ENCODE measurements around the gene RBM33.

Gene RBM33

GRCh38 chr7:155731871-155732270, 87.4 kb downstream of the RBM33 start:
- DNase-seq = no peak

DNA sequence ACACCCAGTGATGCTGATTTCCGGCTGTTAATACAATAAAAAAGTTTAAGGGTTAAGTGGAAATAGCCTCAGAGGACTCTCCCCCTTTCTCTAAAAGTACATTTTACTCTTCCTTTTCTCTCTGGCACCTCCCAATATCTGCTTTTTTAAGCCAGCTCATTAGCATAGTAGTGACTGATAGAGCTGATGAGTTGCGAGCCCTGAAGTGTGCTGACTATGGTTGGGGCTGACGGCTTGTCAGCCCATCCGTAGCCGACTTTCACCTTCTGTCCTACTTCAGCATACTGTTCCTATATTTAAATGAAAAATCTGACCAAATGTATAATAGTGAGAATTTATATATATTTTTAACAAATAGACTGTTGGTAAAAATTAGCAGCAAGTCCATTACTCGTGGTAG, 87.8 kb downstream of the RBM33 start:
- no peak for DNase-seq

DNA sequence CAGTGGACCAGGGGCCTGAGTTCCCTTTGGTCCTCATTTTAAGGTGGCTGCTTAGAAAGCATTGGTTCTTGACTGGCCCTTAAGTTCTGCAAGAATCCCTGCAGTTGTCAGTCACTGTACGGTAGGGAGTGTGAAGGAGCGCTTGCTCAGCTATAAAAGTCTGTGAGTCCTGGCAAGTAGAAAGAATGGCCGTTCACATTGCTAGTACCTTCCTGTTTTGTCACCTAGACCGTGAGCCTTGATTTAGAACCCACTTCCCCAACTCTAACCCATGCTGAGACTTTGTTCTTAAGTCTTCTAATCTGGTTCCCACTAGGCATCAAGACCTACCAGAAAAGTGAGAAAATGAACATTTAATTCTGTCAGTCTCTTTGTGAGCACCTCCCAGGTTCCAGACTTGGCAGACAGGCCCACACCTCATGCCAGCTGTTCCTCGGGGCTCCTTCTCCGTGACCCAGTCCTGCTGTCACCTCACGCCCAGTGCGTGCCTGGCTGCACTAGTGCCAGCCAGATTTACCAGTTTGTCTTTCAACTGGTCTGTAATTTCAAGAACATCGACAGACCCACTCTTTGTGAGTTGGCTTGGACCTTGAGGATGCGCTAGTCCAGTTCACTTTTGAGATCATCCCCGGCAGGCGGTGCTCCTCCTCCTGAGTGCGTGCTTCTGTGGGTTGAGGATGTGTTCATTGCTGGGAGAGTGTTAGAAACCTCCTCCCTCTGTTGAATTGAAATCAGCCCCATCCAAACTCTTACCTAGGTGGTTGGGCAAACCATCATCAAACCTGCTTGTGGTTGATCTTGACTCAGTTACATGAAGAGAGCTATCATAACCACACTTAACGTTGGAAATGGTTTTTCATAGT, 89.4 kb downstream of the RBM33 start:
- DNase-seq = no peak

- no peak for DNase-seq
These were observed 90.0 kb downstream of the RBM33 start for GRCh38 chr7:155734445-155734809.

DNA sequence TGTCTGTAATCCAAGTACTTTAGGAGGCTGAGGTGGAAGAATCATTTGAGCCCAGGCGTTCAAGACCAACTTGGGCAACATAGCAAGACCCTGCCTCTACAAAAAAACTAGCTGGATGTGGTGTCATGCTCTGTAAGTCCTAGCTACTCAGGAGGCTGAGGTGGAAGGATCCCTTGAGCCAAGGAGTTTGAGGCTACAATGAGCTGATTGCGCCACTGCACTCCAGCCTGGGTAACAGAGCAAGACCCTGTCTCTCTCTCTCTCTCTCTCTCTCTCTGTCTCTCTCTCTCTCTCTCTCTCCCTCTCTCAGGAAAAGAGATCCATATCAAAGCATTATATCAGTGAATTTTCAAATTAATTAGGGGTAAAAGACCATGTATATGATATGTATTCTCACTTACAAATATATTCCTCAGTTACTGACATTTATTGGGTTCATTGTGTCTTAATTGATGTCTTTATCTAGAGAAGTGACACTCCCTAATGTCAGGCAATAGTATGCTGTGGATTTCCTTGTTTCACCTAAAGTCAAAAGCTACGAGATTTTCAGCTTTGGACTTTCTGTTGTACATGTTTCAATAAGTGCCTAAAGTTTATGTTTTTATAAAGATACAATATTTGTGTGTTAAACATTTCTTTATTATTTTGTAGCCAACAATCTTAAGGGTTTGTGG, 91.1 kb downstream of the RBM33 start:
- DNase-seq = no peak

DNA sequence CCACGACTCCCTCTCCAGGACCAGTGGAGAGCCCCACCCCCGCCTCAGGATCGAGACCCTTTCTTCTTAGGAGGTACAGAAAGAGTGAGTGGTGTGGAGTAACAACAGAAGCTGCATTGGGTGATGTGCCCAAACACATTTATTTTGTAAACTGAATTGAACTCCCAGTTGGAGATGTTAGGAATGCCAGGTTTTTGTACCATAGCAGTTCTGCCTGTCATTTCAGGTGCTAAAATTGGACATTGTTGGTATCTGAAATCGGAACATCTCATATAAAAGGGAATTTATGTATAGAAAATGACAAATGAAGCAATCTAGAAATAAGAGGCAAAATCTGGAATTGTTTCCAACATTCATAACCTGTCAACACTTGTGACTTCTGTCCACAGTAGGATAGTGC, 93.1 kb downstream of the RBM33 start:
- no peak for DNase-seq

DNA sequence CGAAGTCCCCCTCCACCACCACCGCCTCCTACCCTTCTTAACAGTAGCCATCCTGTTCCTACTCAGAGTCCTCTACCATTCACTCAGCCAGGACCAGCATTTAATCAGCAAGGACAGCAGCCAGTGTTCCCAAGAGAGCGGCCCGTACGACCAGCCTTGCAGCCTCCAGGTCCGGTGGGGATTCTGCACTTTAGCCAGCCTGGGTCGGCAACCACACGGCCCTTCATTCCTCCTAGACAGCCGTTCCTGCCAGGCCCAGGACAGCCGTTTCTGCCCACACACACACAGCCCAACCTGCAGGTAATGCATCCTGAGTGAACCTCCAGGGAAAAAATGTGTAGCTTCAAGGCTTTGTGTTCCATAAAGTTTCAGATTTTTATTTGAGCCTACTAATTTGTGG, 93.6 kb downstream of the RBM33 start:
- no peak for DNase-seq

GRCh38 chr7:155738652-155739537, 94.4 kb downstream of the RBM33 start:
- DNase-seq = peak; percentile 54

DNA sequence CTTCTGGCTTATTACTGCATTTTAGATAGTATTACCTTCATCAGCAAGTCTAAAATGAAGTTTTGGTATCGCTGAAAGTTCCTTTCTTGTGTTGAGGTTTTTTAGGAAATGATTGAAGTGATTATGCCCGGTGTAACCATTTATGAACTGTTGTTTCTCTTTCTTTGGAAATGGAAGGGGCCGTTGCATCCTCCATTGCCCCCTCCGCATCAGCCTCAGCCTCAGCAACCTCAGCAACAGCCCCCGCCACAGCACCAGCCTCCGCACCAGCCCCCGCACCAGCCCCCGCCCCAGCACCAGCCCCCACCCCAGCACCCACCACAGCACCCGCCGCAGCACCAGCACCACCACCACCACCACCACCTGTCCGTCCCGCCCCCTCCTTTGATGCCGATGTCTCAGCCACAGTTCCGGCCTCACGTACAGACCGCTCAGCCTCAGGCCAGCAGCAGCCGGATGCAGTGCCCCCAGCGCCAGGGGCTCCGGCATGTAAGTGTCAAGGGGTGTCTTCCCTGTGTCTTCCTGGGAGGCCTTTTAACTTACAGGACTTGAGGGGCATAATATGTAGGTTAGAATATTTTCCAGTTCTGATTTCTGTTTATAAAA, 95.2 kb downstream of the RBM33 start:
- DNase-seq = no peak

- DNase-seq = no peak
These were observed 96.6 kb downstream of the RBM33 start for GRCh38 chr7:155741082-155741481.

DNA sequence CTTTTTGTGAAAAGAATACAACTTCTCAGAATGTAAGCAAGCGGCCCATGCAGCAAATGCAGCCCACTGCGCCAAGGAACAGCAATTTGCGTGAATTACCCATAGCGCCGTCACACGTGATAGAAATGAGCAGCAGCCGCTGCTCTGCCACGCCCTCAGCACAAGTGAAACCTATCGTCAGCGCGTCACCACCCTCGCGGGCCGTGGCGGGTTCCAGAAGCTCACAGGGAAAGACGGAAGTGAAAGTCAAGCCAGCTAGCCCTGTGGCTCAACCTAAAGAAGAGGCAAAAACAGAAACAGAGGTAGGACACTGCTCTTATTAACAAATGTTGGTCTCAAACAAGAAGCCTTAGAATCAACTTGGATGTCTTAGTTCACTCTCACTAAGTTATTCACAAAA, 97.3 kb downstream of the RBM33 start:
- DNase-seq = no peak

GRCh38 chr7:155743177-155743576, 98.7 kb downstream of the RBM33 start:
- DNase-seq = no peak

GRCh38 chr7:155744971-155745683, 100.7 kb downstream of the RBM33 start:
- DNase-seq = no peak

DNA sequence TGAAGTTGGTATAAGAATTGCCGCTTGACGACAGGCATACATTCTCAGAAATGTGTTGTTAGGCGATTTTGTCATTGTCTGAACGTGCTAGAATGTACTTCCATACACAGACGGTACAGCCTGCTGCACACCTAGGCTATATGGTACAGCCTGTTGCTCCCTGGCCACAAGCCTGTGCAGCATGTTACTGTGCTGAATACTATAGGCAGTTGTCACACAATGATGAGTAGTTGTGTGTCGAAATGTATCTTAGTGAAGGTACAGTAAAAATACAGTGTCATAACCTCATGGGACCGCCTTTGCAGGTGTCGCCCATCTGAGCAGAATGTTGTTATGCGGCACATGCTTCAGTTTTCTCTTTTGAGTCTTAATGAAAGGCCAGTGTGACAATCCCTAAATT, 101.3 kb downstream of the RBM33 start:
- DNase-seq = no peak

DNA sequence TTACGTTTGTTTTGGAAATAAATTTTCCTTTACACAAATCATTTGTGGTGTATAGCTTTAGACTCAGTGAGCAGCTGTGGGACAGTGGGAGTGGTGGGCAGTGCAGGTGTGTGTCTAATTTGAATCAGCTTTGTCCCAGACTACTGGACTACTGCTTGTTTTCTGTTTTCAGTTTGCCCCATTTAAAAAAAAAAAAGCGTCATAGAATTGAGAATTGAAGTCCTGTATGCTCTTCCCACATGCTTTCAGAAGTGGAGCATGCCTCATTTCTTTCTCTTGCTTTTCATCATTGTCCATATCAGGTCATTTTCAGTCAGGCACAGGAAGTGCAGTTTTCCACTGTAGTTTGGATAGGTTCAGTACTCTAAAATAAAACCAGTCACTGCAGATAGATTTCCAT, 101.7 kb downstream of the RBM33 start:
- no peak for DNase-seq

DNA sequence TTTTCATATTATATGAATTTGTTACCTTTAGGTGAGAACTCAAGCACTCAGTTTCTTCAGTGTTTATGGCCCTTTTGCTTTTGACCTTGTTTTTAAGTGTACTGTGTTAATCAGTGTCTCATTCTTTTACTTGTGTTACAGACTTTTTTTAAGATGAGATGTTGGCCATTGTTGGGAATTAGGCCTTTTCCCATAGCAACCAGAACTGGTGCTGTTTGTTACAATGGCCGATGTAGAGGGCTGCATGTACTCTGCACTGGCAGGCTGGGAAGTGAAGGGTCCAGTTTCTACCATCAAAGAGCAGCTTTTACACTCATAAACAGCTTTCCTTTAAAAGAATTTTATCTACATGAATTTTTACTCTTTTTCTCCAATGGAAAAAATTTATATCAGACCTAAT, 102.7 kb downstream of the RBM33 start:
- DNase-seq = no peak

DNA sequence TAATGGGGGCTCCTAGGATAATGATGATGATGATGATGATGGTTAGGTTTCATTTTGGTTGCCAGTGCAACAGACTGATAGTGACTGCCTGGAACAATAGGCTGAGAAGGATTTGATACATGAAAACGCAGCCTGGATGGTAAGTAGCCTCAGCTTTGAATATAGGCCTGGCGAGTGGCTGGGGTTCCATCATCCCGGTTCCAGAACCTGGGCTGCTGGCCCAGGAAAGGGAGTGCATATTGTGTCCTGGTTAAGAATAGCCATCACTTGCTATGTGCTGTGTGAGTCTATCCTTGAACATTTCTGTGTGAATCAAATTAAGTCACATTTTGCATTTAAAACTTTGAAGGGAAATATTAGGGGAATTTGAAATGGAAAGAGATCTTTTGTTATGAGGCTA, 105.1 kb downstream of the RBM33 start:
- DNase-seq = no peak

GRCh38 chr7:155750255-155751125, 106.0 kb downstream of the RBM33 start:
- DNase-seq = no peak

DNA sequence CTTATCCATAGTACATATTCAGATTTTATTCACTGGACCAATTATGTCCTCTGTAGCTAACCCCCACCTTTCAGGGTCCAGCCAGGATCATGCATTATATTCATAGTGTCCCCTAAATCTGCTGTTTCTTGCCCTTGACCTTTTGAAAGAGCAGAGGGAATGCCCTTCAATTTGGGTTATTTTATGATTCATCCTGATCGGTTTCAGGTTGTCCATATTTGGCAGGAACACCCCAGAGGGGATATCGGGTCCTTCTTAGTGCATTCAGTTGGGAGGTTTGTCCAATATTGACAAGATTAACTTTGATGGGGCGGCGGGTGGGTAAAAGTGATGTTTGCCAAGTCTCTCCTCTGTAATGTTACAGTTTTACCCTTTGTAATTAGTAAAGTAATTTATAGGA, 106.9 kb downstream of the RBM33 start:
- no peak for DNase-seq

GRCh38 chr7:155752756-155753445, 108.4 kb downstream of the RBM33 start:
- DNase-seq = no peak

DNA sequence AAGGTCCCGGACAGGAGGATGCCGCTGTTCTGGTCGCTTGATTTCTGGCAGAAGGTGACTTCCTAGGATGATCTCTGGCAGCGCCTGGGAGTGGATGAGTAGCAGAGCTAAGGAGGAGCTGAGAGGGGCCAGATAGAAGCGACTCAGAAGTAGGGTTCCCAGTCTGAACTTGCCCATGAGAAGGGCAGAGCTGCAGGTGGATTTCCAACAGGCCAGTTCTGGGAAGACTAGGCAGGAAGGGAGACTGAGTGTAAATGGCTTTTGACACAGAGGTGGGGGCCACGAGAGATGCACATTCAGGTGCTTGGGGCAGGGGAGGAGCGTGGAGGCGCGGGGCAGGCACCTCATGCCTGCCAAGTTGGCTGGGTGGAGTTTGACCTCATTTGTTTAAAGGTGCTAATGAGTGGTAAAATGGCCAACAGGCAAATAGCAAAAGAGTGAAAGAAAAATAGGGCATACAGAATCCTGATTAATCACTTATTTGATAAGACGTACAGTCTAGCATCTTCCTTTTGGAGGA, 109.0 kb downstream of the RBM33 start:
- no peak for DNase-seq

Measured in HCEC 1CT (cell line).